A549 (cell line): ENCODE results near the gene CD274. TPM values are rescaled to one million over a fixed set of nuclear protein-coding genes. Genes with fewer than 3 reads are reported as not detected.

Source experiments
- ATAC-seq, 2 experiments: fragments of 200-7000 bp in 1 of 2; fragments of >200 bp in 1 of 2; cut with Nextera tagmentation in 1 of 2; cut with Tn5 transposase in 1 of 2; 3 replicates each; pipeline versions ENCODE4 v1.8.0 to v1.9.1; 2018 to 2020; ENCODE audit warnings: mild to moderate bottlenecking in 1 of 2, moderate library complexity in 1 of 2
- CTCF ChIA-PET: fragments of 300-600 bp; sonication (Branson Sonifier 250); formaldehyde crosslinking; extraction: SDS; loops from one replicate; lab custom pipeline; 2021; ENCODE audit warnings: antibody characterized with exemption, inconsistent platforms; lab: Yijun Ruan, JAX
- POLR2A ChIA-PET: fragments of 350-600 bp; formaldehyde crosslinking; extraction: SDS; loops from one replicate; lab custom pipeline; 2021; ENCODE audit warnings: antibody characterized with exemption, inconsistent platforms; lab: Yijun Ruan, JAX
- DNase-seq, 2 experiments: peaks; one replicate each; pipeline versions ENCODE4 v3.0.0 to v3.0.0-alpha.2; 2011 to 2016; ENCODE audit warnings: low read depth in 1 of 2, low spot score in 1 of 2
- FAIRE-seq: peaks from 2 replicates; lab custom pipeline; 2011; peaks lifted over from hg19 to GRCh38; lab: Jason Lieb, UNC
- H3K27ac ChIP-seq, 2 experiments: fragments of >200 bp; sonication (Bioruptor Twin); formaldehyde crosslinking; 3 replicates each; pipeline ENCODE4 v1.5.1; 2016 to 2017
- H3K4me1 ChIP-seq: fragments of >200 bp; sonication (Bioruptor Twin); formaldehyde crosslinking; 3 replicates; pipeline ENCODE4 v1.6.1; 2016
- H3K4me2 ChIP-seq: fragments of >200 bp; sonication (Bioruptor Twin); formaldehyde crosslinking; 3 replicates; pipeline ENCODE4 v1.6.1; 2016
- H3K4me3 ChIP-seq: fragments of >200 bp; sonication (Bioruptor Twin); formaldehyde crosslinking; 3 replicates; pipeline ENCODE4 v1.5.1; 2016
- H3K9me3 ChIP-seq: fragments of >200 bp; sonication (Bioruptor Twin); formaldehyde crosslinking; 3 replicates; pipeline ENCODE4 v1.6.1; 2016
- ATOH8 ChIP-seq: fragments of 250-450 bp; sonication (Bioruptor Pico); IDR thresholded peaks from 2 replicates; pipeline ENCODE4 v1.5.0; 2020; ENCODE audit warnings: low read depth, mild to moderate bottlenecking, moderate library complexity
- CBX8 ChIP-seq: fragments of 200-600 bp; sonication (generic); IDR thresholded peaks from 2 replicates; pipeline ENCODE4 v1.6.1; 2016
- CHD2 ChIP-seq: fragments of 150-350 bp; IDR thresholded peaks from 2 replicates; pipeline ENCODE4 v1.6.1; 2014; ENCODE audit warnings: low read length; ENCODE audit not compliant: partially characterized antibody
- E2F6 ChIP-seq: IDR thresholded peaks from 2 replicates; pipeline ENCODE4 v1.6.1; 2012; ENCODE audit warnings: low read depth, borderline replicate concordance
- EHF ChIP-seq: fragments of 250-450 bp; sonication (Bioruptor Pico); IDR thresholded peaks from 2 replicates; pipeline ENCODE4 v1.5.0; 2020; ENCODE audit warnings: mild to moderate bottlenecking
- EHMT2 ChIP-seq: fragments of 200-600 bp; sonication (generic); IDR thresholded peaks from 2 replicates; pipeline ENCODE4 v1.6.1; 2016; ENCODE audit warnings: antibody characterized with exemption, low read depth, mild to moderate bottlenecking, moderate library complexity
- EP300 ChIP-seq, 2 experiments: fragments of >200 bp; sonication (Bioruptor Twin); formaldehyde crosslinking; IDR thresholded peaks; 2 replicates in 1 of 2; 3 replicates in 1 of 2; pipeline ENCODE4 v1.6.1; 2016 to 2017
- FOSL2 ChIP-seq, 2 experiments: fragments of 450-650 bp in 1 of 2; fragments of >200 bp in 1 of 2; sonication (Bioruptor Twin) in 1 of 2; formaldehyde crosslinking; IDR thresholded peaks; 2 replicates each; pipeline versions ENCODE4 v1.5.0 to v1.6.1; 2016 to 2020; ENCODE audit warnings: mild to moderate bottlenecking in 1 of 2, moderate library complexity in 1 of 2
- GATA3 ChIP-seq: IDR thresholded peaks from 2 replicates; pipeline ENCODE4 v1.6.1; 2012; ENCODE audit warnings: borderline replicate concordance
- HDAC2 ChIP-seq: fragments of 200-600 bp; sonication (generic); IDR thresholded peaks from 2 replicates; pipeline ENCODE4 v1.6.1; 2016
- HEYL ChIP-seq: fragments of 250-450 bp; sonication (Bioruptor Pico); IDR thresholded peaks from 2 replicates; pipeline ENCODE4 v1.8.0; 2021; ENCODE audit warnings: mild to moderate bottlenecking, moderate library complexity
- HOXB5 ChIP-seq: fragments of 250-450 bp; sonication (Bioruptor Pico); IDR thresholded peaks from 2 replicates; pipeline ENCODE4 v1.5.0; 2020; ENCODE audit warnings: mild to moderate bottlenecking, moderate library complexity
- MAFK ChIP-seq: fragments of 450-650 bp; IDR thresholded peaks from 2 replicates; pipeline ENCODE4 v1.6.1; 2014; ENCODE audit not compliant: partially characterized antibody
- NPAS2 ChIP-seq: fragments of 250-450 bp; sonication (Bioruptor Pico); IDR thresholded peaks from 2 replicates; pipeline ENCODE4 v1.8.0; 2022; ENCODE audit warnings: mild to moderate bottlenecking, moderate library complexity, borderline replicate concordance
- NR3C1 ChIP-seq: fragments of >200 bp; sonication (Bioruptor Twin); formaldehyde crosslinking; IDR thresholded peaks from 3 replicates; pipeline ENCODE4 v1.6.1; 2017
- RARB ChIP-seq: fragments of 250-450 bp; sonication (Bioruptor Pico); IDR thresholded peaks from 2 replicates; pipeline ENCODE4 v1.8.0; 2021; ENCODE audit warnings: mild to moderate bottlenecking, moderate library complexity
- RNF2 ChIP-seq: fragments of 200-600 bp; sonication (generic); IDR thresholded peaks from 2 replicates; pipeline ENCODE4 v1.6.1; 2016; ENCODE audit warnings: low read depth, mild to moderate bottlenecking, antibody characterized with exemption, moderate library complexity, borderline replicate concordance
- TFCP2L1 ChIP-seq: fragments of 250-450 bp; sonication (Bioruptor Pico); IDR thresholded peaks from 2 replicates; pipeline ENCODE4 v1.5.0; 2021; ENCODE audit warnings: mild to moderate bottlenecking
- TP53 ChIP-seq: fragments of 250-450 bp; sonication (Bioruptor Pico); IDR thresholded peaks from 2 replicates; pipeline ENCODE4 v1.5.0; 2021; ENCODE audit warnings: mild to moderate bottlenecking, moderate library complexity
- WGBS: methylation state at CpG from one replicate; pipeline ENCODE4 v1.1.6; 2017; ENCODE audit errors: missing lambda C conversion rate; 5-methylcytosine and 5-hydroxymethylcytosine counted together
- polyA plus RNA-seq, 4 experiments: library from polyadenylated mRNA; depleted of rRNA in 3 of 4; stranded (reverse); fragments of >200 nt; fragmentation: RNase III in 1 of 4; extraction: RNeasy Plus Mini Kit Qiagen cat#74134 plus additional on column Dnase treatment in 1 of 4; gene quantifications; 2 replicates in 3 of 4; 3 replicates in 1 of 4; pipeline ENCODE4 v1.2.3, GENCODE V29; 2011 to 2017
- TF ChIP-seq, protein P1 (sequence below): IDR thresholded peaks from 2 replicates; pipeline ENCODE4 v1.6.1; 2012
- TF ChIP-seq, protein P2 (sequence below): fragments of 250-450 bp; sonication (Bioruptor Pico); IDR thresholded peaks from 2 replicates; pipeline ENCODE4 v1.5.0; 2021; ENCODE audit warnings: mild to moderate bottlenecking, moderate library complexity, borderline replicate concordance
- TF ChIP-seq, protein P3 (sequence below): fragments of >200 bp; sonication (Bioruptor Twin); formaldehyde crosslinking; IDR thresholded peaks from 3 replicates; pipeline ENCODE4 v1.5.1; 2016

The CD274 gene
- polyA plus RNA-seq, 2 of the 4 experiments (the other 2 are of a cell fraction) = 3.4 to 6.8 TPM

GRCh38 chr9:5468850-5469249, 18.5 kb downstream of the CD274 start:
- FAIRE-seq (no peak), ATAC-seq (no peak), DNase-seq (no peak)
- H3K27ac ChIP-seq = no peak overlapping the region
- no peak for TF ChIP-seq MAFK
- TF ChIP-seq CBX8 = no peak
- no peak for TF ChIP-seq NR3C1
- TF ChIP-seq GATA3 = no peak
- TF ChIP-seq TP53 (CRISPR knock-in tag) = no peak
- TF ChIP-seq EHF = no peak
- TF ChIP-seq TFCP2L1 = no peak
- TF ChIP-seq RARB (CRISPR knock-in tag) = no peak
- no peak for TF ChIP-seq FOSL2 (IDR thresholded peaks at IDR 0.05)
- TF ChIP-seq FOSL2 (CRISPR knock-in tag; IDR thresholded peaks at IDR 0.05) = no peak
- TF ChIP-seq HEYL = no peak
- TF ChIP-seq, protein P1, sequence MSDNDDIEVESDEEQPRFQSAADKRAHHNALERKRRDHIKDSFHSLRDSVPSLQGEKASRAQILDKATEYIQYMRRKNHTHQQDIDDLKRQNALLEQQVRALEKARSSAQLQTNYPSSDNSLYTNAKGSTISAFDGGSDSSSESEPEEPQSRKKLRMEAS = no peak
- no peak for TF ChIP-seq NPAS2 (CRISPR knock-in tag)
- TF ChIP-seq ATOH8 (CRISPR knock-in tag) = no peak
- no peak overlapping the region for H3K4me2 ChIP-seq
- H3K4me1 ChIP-seq = no peaks in the 10 kb centered on the region
- CTCF ChIA-PET = interaction anchor here (1.0 kb wide), 1 partner anchor 19 kb away, joined by 4 read pairs; the partner anchor contains the start of gene CD274
- WGBS = 73% methylated on average over 5 of the region's 5 CpGs
- no peaks in the 10 kb centered on the region for H3K9me3 ChIP-seq
- no peak overlapping the region for H3K4me3 ChIP-seq
- POLR2A ChIA-PET = no interaction called here

- Histone ChIP-seq H3K4me2 (no peak overlapping the region), H3K27ac (no peak overlapping the region), H3K4me3 (no peak overlapping the region), H3K4me1 (no peaks in the 10 kb centered on the region), H3K9me3 (no peaks in the 10 kb centered on the region)
- no peak for FAIRE-seq
- DNase-seq = no peak
- TF ChIP-seq, protein P2, sequence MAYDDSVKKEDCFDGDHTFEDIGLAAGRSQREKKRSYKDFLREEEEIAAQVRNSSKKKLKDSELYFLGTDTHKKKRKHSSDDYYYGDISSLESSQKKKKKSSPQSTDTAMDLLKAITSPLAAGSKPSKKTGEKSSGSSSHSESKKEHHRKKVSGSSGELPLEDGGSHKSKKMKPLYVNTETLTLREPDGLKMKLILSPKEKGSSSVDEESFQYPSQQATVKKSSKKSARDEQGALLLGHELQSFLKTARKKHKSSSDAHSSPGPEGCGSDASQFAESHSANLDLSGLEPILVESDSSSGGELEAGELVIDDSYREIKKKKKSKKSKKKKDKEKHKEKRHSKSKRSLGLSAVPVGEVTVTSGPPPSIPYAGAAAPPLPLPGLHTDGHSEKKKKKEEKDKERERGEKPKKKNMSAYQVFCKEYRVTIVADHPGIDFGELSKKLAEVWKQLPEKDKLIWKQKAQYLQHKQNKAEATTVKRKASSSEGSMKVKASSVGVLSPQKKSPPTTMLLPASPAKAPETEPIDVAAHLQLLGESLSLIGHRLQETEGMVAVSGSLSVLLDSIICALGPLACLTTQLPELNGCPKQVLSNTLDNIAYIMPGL = no peak
- TF ChIP-seq RARB (CRISPR knock-in tag) = no peak
- no peak for TF ChIP-seq RNF2
- TF ChIP-seq HOXB5 = no peak
- TF ChIP-seq NPAS2 (CRISPR knock-in tag) = no peak
- TF ChIP-seq CHD2 = no peak
- TF ChIP-seq, protein P3, sequence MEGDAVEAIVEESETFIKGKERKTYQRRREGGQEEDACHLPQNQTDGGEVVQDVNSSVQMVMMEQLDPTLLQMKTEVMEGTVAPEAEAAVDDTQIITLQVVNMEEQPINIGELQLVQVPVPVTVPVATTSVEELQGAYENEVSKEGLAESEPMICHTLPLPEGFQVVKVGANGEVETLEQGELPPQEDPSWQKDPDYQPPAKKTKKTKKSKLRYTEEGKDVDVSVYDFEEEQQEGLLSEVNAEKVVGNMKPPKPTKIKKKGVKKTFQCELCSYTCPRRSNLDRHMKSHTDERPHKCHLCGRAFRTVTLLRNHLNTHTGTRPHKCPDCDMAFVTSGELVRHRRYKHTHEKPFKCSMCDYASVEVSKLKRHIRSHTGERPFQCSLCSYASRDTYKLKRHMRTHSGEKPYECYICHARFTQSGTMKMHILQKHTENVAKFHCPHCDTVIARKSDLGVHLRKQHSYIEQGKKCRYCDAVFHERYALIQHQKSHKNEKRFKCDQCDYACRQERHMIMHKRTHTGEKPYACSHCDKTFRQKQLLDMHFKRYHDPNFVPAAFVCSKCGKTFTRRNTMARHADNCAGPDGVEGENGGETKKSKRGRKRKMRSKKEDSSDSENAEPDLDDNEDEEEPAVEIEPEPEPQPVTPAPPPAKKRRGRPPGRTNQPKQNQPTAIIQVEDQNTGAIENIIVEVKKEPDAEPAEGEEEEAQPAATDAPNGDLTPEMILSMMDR = no peak
- TF ChIP-seq EP300 (IDR thresholded peaks at IDR 0.05) = no peak
- TF ChIP-seq HDAC2 = no peak
- TF ChIP-seq E2F6 = no peak
- TF ChIP-seq EHMT2 = no peak
- ChIA-PET CTCF (no interaction called here), POLR2A (no interaction called here)
- 64% methylated on average over 1 of the region's 1 CpG for WGBS
- peak in 1 of 2 experiments; percentile 41; a peak in 2 of 6 replicates for ATAC-seq
Measured at GRCh38 chr9:5470122-5470521, 19.8 kb downstream of the CD274 start.
